ENCODE measurements around the gene URB1. TPM values are rescaled to one million over a fixed set of nuclear protein-coding genes. Genes with fewer than 3 reads are reported as not detected.

Gene URB1
- total and polyA plus RNA-seq, 9 of the 15 experiments (the other 6 are each of a cell fraction or from before 2014, with no cell fraction given): 0.97 to 53.6 (median 21.5) TPM

- CTCF ChIA-PET (ENCODE audit: low intra/inter-chr PET ratio): no interaction called here
- 92% methylated on average over 6 of the region's 6 CpGs for WGBS (ENCODE audit: insufficient coverage, low coverage, missing lambda C conversion rate)
- peaks cover 48% of the 10 kb centered on the region for H4K20me1 ChIP-seq (replicated peaks; ENCODE audit: control insufficient read depth, insufficient read depth, low read length)
- H3K27ac ChIP-seq (ENCODE audit: extremely low read depth, low read depth, low read length): no peak overlapping the region
- H3K79me2 ChIP-seq (ENCODE audit: control insufficient read depth, insufficient read depth, low read length): peaks cover 71% of the 10 kb centered on the region
- no peaks in the 10 kb centered on the region for H3K9me3 ChIP-seq (replicated peaks; ENCODE audit: control insufficient read depth, insufficient read depth, low read depth, low read length)
- BruUV-seq (replicated peaks): no TSS peak
- H3K4me1 ChIP-seq (replicated peaks in 1 of 2; ENCODE audit: control insufficient read depth in 2 of 2, insufficient read depth in 2 of 2, low read length in 2 of 2): peaks cover 4% of the 10 kb centered on the region in 2 experiments; a peak in 2 of 5 replicates
- no peak for FAIRE-seq
- POLR2A ChIA-PET: interaction anchor here (0.9 to 1.2 kb wide), 2 partner anchors 18 to 215 kb away, joined by 3 read pairs; no protein-coding TSS in a partner anchor
- H3K4me2 ChIP-seq (ENCODE audit: insufficient read depth, low read length): no peak overlapping the region
- no peak overlapping the region for H3K4me3 ChIP-seq
- H3K9me1 ChIP-seq (ENCODE audit: control insufficient read depth, insufficient read depth, low read length): peaks cover 3% of the 10 kb centered on the region
- no peak for ATAC-seq
- H3K27me3 ChIP-seq (ENCODE audit: control insufficient read depth in 2 of 2, insufficient read depth in 2 of 2, low read length in 2 of 2): no peaks in the 10 kb centered on the region
- TF ChIP-seq HOMEZ (CRISPR knock-in tag; IDR thresholded peaks at IDR 0.05) (no peak), RB1 (IDR thresholded peaks at IDR 0.05; ENCODE audit: low read depth) (no peak)
- H2AFZ ChIP-seq (ENCODE audit: low read depth, low read length): no peak overlapping the region
- DNase-seq (ENCODE audit: extremely low read depth in 1 of 4, low spot score in 3 of 4): no peak
- H3K9ac ChIP-seq (ENCODE audit: insufficient read depth in 1 of 2, low read depth in 2 of 2, low read length in 2 of 2): peak overlapping the region in 1 of 2 experiments; percentile 56; a peak in 1 of 4 replicates
- in situ Hi-C loops (cut with MboI): no loop called here
- H3K36me3 ChIP-seq (ENCODE audit: control insufficient read depth, insufficient read depth, low read length): peaks cover 87% of the 10 kb centered on the region
- intact Hi-C loops (cut with micrococcal nuclease): no loop called here
Measured at GRCh38 chr21:32386195-32386870, 6.5 kb downstream of the URB1 start.

- Histone ChIP-seq H3K79me2 (ENCODE audit: control insufficient read depth, insufficient read depth, low read length) (peaks cover 58% of the 10 kb centered on the region), H3K9me1 (ENCODE audit: control insufficient read depth, insufficient read depth, low read length) (no peaks in the 10 kb centered on the region), H3K36me3 (ENCODE audit: control insufficient read depth, insufficient read depth, low read length) (peaks cover 97% of the 10 kb centered on the region), H3K4me3 (no peak overlapping the region), H2AFZ (ENCODE audit: low read depth, low read length) (no peak overlapping the region), H3K27ac (ENCODE audit: extremely low read depth, low read depth, low read length) (no peak overlapping the region), H3K4me2 (ENCODE audit: insufficient read depth, low read length) (no peak overlapping the region), H3K4me1 (replicated peaks in 1 of 2; ENCODE audit: control insufficient read depth in 2 of 2, insufficient read depth in 2 of 2, low read length in 2 of 2) (0 out of 5 replicates have a peak, but pooled peaks cover 0 to 4% of the 10 kb centered on the region in 2 experiments), H4K20me1 (replicated peaks; ENCODE audit: control insufficient read depth, insufficient read depth, low read length) (peaks cover 35% of the 10 kb centered on the region), H3K27me3 (ENCODE audit: control insufficient read depth in 2 of 2, insufficient read depth in 2 of 2, low read length in 2 of 2) (no peaks in the 10 kb centered on the region), H3K9ac (ENCODE audit: insufficient read depth in 1 of 2, low read depth in 2 of 2, low read length in 2 of 2) (no peak overlapping the region), H3K9me3 (replicated peaks; ENCODE audit: control insufficient read depth, insufficient read depth, low read depth, low read length) (no peaks in the 10 kb centered on the region)
- no TSS peak for BruUV-seq (replicated peaks)
- TF ChIP-seq CTCF (IDR thresholded peaks at IDR 0.05 in 2 of 3, conservative IDR thresholded peaks at IDR 0.05 in 1 of 3; ENCODE audit: insufficient read depth in 2 of 3, low read depth in 1 of 3, low read length in 3 of 3) (peak; percentile 11 to 40 (median 36); a peak in 2 of 6 replicates), RAD21 (CRISPR knock-in tag; conservative IDR thresholded peaks at IDR 0.05 in 1 of 2, IDR thresholded peaks at IDR 0.05 in 1 of 2) (peak in 1 of 2 experiments; percentile 35; a peak in 1 of 4 replicates), ARID1B (IDR thresholded peaks at IDR 0.05) (no peak)
- ChIA-PET POLR2A (interaction anchor here (1.3 kb wide), 1 partner anchor 9 kb away, joined by 5 read pairs; the partner anchor contains the start of gene URB1), CTCF (ENCODE audit: low intra/inter-chr PET ratio) (no interaction called here)
- DNase-seq (ENCODE audit: extremely low read depth in 1 of 4, low spot score in 3 of 4) (no peak), FAIRE-seq (no peak), ATAC-seq (peak; percentile 73)
- 91% methylated on average over 6 of the region's 6 CpGs for WGBS (ENCODE audit: insufficient coverage, low coverage, missing lambda C conversion rate)
- intact Hi-C loops (cut with micrococcal nuclease): no loop called here
- in situ Hi-C loops (cut with MboI): no loop called here
Measured at GRCh38 chr21:32383812-32384211, 9.0 kb downstream of the URB1 start.
